GM18505 (cell line): ENCODE data around the gene DOC2B.
"Not testable (repeated sequence)": the region's sequence is repeated elsewhere in the genome, so short reads cannot be mapped to it uniquely, and the experiment has no call there.

Source experiments
- ATAC-seq: cut with Tn5 transposase; IDR thresholded peaks from one replicate; pipeline ENCODE4 v1.9.1; 2021; ENCODE audit not compliant: unreplicated experiment
- POLR2A ChIP-seq: IDR thresholded peaks from 4 replicates; pipeline ENCODE4 v1.6.1; 2011; ENCODE audit warnings: borderline replicate concordance; ENCODE audit not compliant: insufficient read depth, insufficient read length; ENCODE audit errors: extremely low read depth

The DOC2B gene

DNA sequence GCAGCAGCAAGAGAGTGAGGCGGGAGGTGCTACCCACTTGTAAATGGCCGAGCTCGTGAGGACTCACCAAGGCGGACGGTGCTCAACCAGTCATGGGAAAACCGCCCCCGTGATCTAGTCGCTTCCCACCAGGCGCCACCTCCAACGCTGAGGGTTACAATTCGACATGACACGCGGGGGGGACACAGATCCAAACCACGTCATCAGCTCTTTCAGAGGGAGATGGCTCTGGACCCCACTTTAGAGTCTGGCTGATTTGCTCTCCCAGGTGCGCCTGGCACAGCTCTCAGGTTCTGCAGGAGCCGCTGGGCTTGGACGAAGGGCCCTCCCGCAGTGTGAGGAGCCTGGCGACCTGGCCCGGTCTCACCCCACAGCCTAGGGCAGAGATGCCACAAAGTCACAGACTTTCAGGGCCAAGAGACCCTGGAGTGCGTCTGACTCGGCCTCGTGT lies 21.1 kb upstream of the DOC2B start:
- no peak for TF ChIP-seq POLR2A
- no peak for ATAC-seq

DNA sequence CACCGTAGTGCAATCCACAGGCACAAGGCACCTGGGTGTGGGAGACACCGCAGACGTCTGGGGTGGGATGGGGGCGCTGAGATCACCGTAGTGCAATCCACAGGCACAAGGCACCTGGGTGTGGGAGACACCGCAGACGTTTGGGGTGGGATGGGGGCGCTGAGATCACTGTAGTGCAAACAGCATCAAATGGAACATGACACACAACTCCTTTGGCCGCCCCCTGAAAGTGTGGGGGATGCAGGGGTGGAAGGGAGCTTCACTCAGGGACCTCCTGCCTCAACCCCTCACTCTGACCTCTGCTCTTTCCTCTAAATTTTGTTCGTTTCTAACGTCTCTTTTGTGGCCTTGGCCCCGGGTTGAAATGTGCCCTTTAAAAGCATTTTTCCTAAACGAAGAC lies 20.3 kb upstream of the DOC2B start:
- not testable (repeated sequence) for ATAC-seq

DNA sequence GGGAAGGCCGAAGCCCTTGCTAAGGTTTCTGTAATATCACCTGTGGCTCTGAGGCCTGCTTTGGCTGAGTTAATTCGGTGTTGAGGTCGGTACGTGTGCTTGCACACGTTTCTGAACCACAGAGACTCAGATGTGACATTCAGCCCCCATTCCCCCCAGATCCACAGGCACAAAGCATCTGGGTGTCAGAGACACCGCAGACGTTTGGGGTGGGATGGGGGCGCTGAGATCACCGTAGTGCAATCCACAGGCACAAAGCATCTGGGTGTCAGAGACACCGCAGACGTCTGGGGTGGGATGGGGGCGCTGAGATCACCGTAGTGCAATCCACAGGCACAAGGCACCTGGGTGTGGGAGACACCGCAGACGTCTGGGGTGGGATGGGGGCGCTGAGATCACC lies 19.8 kb upstream of the DOC2B start:
- ATAC-seq: not testable (repeated sequence)

DNA sequence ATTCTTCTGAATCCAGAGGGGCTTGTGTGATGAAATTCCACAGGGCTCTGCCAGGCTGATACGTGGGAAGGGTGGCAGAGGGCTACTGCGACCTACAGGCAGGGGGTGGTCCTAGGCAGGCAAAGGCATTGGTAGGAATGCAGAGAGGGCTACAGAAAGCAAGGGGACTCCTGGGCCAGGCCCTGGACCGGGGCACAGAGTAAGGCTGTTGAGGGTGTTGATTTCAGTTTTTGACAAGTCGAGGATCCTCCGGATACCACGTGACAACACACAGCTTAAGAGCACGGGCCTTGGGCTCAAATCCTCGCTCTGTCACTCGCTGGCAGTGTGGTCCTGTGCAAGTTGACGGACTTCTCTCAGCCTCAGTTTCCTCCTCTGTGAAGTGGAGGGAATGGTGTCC lies 19.1 kb upstream of the DOC2B start:
- ATAC-seq: no peak

DNA sequence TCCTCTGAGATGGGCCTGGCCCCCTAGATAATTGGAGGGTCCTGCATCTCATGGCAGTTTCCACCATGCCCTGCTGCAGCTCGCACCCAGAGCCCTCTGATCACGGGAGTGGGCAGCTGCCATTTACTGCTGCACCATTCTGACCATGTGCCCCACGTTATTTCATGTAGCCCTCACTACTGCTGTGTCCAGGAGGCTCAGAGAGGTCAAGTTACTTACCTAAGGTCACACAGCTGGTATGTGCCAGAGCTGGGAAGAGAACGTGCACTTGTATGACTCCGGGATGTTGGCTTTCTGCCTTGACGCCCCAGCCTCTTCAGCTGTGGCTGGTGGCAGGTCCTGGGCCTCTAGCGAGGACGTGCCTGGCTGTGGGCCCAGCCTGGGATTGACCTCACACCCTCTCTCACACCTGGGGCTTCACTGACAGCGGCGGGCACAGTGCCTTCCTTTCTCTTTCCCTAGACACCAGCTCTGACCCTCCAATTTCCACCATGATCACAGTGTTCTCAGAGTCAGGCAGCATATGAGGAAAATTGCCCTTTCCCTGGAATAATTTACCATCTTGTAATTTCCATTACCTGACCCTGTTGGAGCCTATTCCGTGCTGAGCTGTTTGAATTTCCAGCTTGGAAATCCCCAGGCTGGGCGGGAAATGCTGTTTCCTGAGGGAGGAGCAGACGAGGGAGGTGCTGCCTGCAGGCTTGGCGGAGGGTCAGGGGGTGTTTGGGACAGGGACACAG lies 18.5 kb upstream of the DOC2B start:
- ATAC-seq: no peak
- no peak for TF ChIP-seq POLR2A

More for the DNA sequence above, 19.1 kb upstream of the DOC2B start:
- no peak for TF ChIP-seq POLR2A

DNA sequence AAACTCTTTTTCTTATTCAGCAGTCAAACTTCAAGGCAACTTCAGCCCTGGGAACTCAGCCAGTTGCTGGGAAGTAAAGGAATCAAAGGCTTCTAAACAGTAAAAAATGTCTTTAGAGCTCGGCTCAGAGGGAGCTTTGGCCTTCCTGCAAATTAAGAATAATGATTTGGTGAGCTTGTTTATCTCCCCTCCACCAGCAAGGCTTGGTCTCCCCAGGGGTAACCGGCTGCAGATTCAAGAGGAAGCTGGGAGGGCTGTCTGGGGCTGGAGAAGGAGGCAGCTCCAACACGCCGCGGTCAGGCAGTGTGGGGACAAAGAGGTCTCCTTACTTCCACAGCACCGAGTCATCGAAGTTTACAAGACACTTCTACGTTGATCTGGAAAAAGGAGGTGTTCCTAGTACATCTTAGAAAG lies 17.7 kb upstream of the DOC2B start:
- no peak for ATAC-seq
- no peak for TF ChIP-seq POLR2A

DNA sequence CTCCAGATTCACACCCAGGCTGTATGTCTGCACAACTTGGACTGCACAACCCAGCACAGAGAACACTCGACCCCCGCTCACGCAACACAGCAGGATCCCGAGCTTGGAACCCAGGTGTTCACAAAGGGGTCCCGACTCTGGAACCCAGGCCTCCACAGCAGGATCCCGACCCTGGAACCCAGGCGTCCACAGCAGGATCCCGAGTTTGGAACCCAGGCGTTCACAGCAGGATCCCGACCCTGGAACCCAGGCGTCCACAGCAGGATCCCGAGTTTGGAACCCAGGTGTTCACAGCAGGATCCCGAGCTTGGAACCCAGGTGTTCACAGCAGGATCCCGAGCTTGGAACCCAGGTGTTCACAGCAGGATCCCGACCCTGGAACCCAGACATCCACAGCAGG lies 16.8 kb upstream of the DOC2B start:
- ATAC-seq: not testable (repeated sequence)

DNA sequence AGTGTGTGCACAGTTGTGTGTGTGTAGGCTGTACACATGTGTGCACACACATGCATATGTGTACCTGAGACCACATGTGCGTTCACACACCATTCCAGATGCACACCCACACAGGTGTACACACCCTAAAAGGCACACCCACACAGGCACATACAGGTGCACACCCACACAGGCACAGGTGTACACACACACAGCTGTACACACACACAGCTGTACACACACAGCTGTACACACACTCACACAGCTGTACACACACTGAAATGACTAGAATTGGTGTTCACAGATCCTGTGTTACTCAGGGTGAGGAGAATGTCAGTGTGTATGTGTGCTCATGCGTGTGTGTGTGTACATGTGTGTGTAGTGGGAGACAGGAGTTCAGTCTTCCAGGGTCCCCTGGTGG lies 15.9 kb upstream of the DOC2B start:
- no peak for TF ChIP-seq POLR2A
- no peak for ATAC-seq

DNA sequence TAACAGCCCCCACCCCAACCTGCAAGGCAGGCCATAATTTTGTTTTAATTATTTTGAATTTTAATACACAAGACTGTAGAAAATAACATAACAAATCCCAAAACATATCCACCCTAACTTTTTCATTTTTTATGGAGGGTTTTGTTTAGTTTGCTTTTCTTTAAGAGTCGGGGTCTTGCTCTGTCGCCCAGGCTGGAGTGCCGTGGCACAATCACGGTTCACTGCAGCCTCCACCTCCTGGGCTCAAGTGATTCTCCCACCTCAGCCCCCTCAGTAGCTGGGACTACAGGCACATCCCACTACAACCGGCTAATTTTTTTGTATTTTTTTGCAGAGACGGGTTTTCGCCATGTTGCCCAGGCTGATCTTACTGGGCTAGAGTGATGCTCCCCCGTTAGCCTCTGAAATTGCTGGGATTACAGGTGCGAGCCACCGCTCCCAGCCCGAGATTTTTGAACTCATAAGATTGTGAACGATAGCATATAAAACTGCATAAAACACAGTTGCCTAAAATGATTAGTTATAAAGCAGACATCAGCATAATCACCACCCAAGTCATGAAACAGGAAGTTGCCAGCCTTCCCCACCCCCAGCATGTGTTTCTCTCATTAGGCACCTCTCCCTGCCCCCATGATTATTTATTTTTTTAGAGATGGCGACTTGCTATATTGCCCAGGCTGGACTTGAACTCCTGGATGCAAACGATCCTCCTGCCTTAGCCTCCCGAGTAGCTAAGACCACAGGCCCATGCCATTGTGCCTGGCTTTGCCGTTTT lies 13.6 kb upstream of the DOC2B start:
- no peak for TF ChIP-seq POLR2A
- no peak for ATAC-seq

DNA sequence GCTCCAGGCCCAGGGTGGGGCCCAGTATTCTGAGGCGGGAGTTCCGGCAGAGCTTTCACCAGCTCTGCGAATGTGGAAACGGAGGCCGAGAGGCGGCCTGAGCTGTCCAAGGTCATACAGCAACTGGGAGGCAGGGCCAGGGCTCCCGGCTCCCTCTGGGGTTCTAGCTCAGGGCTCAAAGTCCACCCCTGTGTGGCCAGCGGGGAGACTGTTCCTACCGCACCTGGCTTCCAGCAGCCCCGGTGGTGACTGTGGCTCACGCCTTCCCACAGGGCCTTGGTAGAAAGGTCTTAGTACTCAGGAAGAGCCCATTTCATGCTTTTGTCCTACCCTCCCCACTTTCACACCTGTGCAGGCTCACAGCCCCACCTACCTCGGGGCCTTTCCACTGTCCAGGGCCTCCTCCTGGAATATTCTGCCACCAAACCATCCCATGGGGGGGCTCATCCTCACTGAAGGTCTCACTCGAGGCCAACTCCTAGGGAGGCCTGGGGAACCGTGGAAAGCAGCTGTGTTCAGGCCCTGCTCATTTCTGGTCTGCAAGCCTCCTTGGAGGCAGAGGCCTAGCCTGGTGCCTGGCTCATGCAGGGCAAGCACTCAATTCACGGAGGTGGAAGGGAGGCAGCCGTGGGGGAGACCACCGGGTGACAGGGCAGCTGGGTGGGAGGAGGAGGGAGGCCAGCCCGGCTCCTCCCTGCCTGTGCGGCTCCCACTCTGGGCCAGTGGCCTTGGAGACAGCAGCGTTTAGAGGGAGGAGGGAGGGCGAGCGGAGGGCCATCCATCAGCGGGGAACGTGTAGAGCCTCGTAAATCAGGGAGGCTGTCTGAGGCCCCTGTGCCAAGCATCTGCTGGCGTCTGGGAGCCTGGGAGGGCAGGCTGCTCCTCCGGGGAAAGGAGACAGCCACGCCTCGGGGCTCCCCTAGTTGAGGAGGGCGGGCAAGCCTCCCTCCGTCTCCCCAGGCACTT lies 12.7 kb upstream of the DOC2B start:
- no peak for ATAC-seq
- no peak for TF ChIP-seq POLR2A

DNA sequence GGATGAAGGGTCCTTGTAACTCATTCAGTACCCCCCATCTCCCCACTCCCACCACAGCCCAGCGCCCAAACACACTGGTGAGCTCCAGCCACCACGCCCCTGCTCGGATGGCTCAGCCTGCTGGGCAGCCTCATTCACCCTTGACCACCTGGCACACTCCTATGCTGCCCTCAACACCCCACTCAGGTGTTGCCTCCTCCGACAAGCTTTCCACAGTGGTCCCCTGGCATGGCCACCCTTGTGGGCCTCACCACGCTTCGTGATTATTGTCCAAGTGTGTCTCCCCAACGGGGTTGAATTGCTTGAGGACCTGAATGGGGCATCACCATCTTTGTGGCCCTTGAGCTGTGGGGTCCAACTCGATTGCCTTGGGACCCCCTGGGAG lies 12.0 kb upstream of the DOC2B start:
- no peak for TF ChIP-seq POLR2A
- no peak for ATAC-seq

DNA sequence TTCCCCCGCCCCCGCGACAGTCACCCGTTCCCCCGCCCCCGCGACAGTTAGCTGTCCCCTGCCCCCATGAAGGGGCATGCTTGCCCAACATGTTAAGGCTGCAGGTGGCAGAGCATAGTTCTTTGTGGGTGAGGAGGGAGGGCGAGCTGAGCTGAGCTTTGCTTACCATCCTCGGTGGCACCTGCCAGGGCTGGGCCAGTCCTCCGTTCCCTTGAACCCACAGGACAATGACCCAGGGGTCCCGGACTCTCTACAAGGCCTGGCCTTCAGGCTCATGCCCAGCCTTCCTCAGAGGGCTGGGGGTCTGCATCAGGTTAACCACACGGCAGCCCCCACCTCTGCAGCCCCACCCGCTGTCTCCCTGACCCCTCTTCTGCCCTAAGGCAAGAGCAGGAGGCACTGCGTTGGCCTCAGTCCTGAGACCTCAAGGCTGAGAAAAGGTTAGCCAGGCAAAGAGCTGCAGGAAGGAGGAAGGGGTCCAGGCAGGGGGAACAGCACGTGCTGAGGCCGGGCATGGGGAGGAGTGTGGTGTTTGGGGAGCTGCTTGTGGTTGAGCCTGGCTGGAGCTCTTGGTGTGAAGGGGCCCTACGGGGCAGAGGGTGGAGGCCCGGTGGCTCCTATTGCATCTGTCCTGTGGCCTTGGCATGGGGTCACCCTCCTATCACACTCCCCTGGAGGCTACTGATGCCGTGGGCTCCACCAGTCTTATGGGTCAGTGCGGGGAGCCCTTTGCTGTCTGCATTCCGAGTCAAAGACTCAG lies 11.4 kb upstream of the DOC2B start:
- no peak for ATAC-seq
- TF ChIP-seq POLR2A: no peak

DNA sequence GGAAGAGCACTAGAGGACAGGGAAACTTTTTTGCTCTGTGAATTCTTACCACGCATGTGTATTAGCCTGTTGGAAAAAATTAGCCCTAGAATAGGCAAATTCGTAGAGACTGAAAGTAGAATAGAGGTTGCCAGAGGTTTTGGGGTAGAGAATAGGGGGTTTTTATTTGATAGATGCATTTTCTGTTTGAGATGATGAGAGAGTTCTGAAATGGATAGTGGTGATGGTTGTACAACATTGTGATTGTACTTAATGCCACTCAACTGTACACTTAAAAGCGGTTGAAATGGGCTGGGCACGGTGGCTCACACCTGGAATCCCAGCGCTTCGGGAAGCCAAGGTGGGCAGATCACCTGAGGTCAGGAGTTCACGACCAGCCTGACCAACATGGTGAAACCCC lies 8.0 kb upstream of the DOC2B start:
- no peak for TF ChIP-seq POLR2A
- no peak for ATAC-seq
